Ovary (tissue), 9 donors: ENCODE results near the gene MAST3. TPM values are rescaled to one million over a fixed set of nuclear protein-coding genes. Genes with fewer than 3 reads are reported as not detected.
A peak's percentile ranks its signal among the peaks of the same experiment; 100 is the strongest.

Experiments
- DNase-seq, 5 donors: peaks; one replicate each; pipeline ENCODE4 v3.0.0-alpha.2; 2019 to 2020
- H3K27ac ChIP-seq, 2 donors: fragments of 200-600 bp; one replicate each; pipeline versions ENCODE4 v1.5.1 to v1.8.0; 2019 to 2022
- H3K27me3 ChIP-seq: fragments of 200-600 bp; one replicate; pipeline ENCODE4 v1.8.0; 2022
- H3K36me3 ChIP-seq: fragments of 200-600 bp; sonication (generic); one replicate; pipeline ENCODE4 v1.5.1; 2019
- H3K4me1 ChIP-seq: one replicate; pipeline ENCODE4 v1.8.1; 2013; ENCODE audit warnings: mild to moderate bottlenecking, moderate library complexity; ENCODE audit not compliant: insufficient read depth
- H3K4me3 ChIP-seq: fragments of 200-600 bp; sonication (generic); one replicate; pipeline ENCODE4 v1.5.1; 2017
- H3K9me3 ChIP-seq, 2 donors: fragments of 200-600 bp in 1 of 2; sonication (generic) in 1 of 2; one replicate each; pipeline versions ENCODE4 v1.5.1 to v1.8.1; 2013 to 2019; ENCODE audit warnings: mild to moderate bottlenecking in 1 of 2, moderate library complexity in 1 of 2
- CTCF ChIP-seq, 3 donors: fragments of 450-650 bp in 2 of 3; fragments of 200-600 bp in 1 of 3; IDR thresholded peaks; one replicate each; pipeline versions ENCODE4 v1.5.1 to v1.8.0; 2016 to 2022; ENCODE audit warnings: antibody characterized with exemption in 3 of 3, mild to moderate bottlenecking in 1 of 3
- EP300 ChIP-seq: sonication (generic); formaldehyde crosslinking; IDR thresholded peaks from one replicate; pipeline ENCODE4 v1.6.1; 2017; ENCODE audit warnings: antibody characterized with exemption
- POLR2A ChIP-seq: fragments of 450-650 bp; IDR thresholded peaks from one replicate; pipeline ENCODE4 v1.6.1; 2017; ENCODE audit warnings: antibody characterized with exemption, mild to moderate bottlenecking, moderate library complexity
- WGBS, 3 donors: extraction: QIAGEN DNeasy Blood & Tissue Kit in 1 of 3; methylation state at CpG; one replicate each; pipeline versions ENCODE4 v1.1.5 to v1.1.7; 2013 to 2017; 5-methylcytosine and 5-hydroxymethylcytosine counted together
- intact Hi-C, 4 donors: fragments of 100-400 bp; cut with DNase I; formaldehyde crosslinking; loops; one replicate each; pipeline versions ENCODE4 v1.11.0 to v1.15.1; 2022 to 2023
- polyA plus RNA-seq, 2 donors: library from polyadenylated mRNA; stranded (reverse); fragments of 200-250 nt in 1 of 2; fragments of 350-450 nt in 1 of 2; fragmentation: Illumina TruSeq in 1 of 2; extraction: RNeasy Lipid Tissue Mini Kit (QIAGEN cat#74804) in 1 of 2; gene quantifications; one replicate each; pipeline ENCODE4 v1.2.3, GENCODE V29; 2013 to 2014
- total RNA-seq, 7 donors: library from RNA; depleted of rRNA in 2 of 7; stranded (reverse); fragments of >200 nt in 2 of 7; fragmentation: NEBNext Ultra II Directional in 3 of 7; extraction: Animal tissue kit (Norgen Biotek cat#: 25700) in 3 of 7; gene quantifications; one replicate each; pipeline versions ENCODE4 v1.1.0 to v1.2.4, GENCODE V29; 2016 to 2023
- donor health status: DM: no; HTN: no; CAD: no; lungs with moderate emphysema.
- donor health status: DM: no; HTN: no; CAD: no.
- donor health status: Bipolar disorder and iron deficiency.
- donor health status: DM: yes; HTN: yes; CAD: no.
- donor health status: DM: no; HTN: no; CAD: no.
- donor health status: DM: yes; HTN: yes; CAD: no.

Gene MAST3
- total and polyA plus RNA-seq, 9 donors, result 2.4 to 12.2 (median 9.9) TPM

- peak; percentile 52 to 71 (median 66) for DNase-seq
- intact Hi-C loops, result loop anchor here in 2 of 4 donors (5.0 to 10.0 kb wide), 3 partner anchors 36 to 71 kb away; partner anchors contain the start of gene PDE4C (in 1 of the 2)
- 1 to 3% (median 1%) methylated on average over 28 to 38 of the region's 38 CpGs for WGBS, 3 donors
- Histone ChIP-seq H3K27ac (peak overlapping the region; percentile 73 to 79), H3K4me1 (peaks cover 18% of the 10 kb centered on the region), H3K9me3 (no peaks in the 10 kb centered on the region), H3K27me3 (no peaks in the 10 kb centered on the region), H3K4me3 (peak overlapping the region; percentile 66), H3K36me3 (no peaks in the 10 kb centered on the region)
- no peak for TF ChIP-seq CTCF (IDR thresholded peaks at IDR 0.05)
Measured at GRCh38 chr19:18153556-18154134, 56.1 kb downstream of the MAST3 start.

- H3K36me3 ChIP-seq, result no peaks in the 10 kb centered on the region
- TF ChIP-seq CTCF (IDR thresholded peaks at IDR 0.05) (no peak), EP300 (no peak), POLR2A (no peak)
- no peaks in the 10 kb centered on the region for H3K27me3 ChIP-seq
- peak overlapping the region in 1 of 2 donors; percentile 1 for H3K27ac ChIP-seq
- H3K9me3 ChIP-seq, result no peaks in the 10 kb centered on the region
- intact Hi-C loops, result loop anchor here in 1 of 4 donors (10.0 kb wide), 1 partner anchor 69 kb away; the partner anchor contains the start of gene PDE4C
- peak in 1 of 5 donors; percentile 55 for DNase-seq
- H3K4me1 ChIP-seq, result peaks cover 18% of the 10 kb centered on the region
- 92 to 94% (median 93%) methylated on average over 41 to 43 of the region's 43 CpGs for WGBS, 3 donors
- H3K4me3 ChIP-seq, result no peak overlapping the region
Measured at GRCh38 chr19:18155095-18156087, 57.8 kb downstream of the MAST3 start.

GRCh38 chr19:18156268-18156667 lies 58.7 kb downstream of the MAST3 start:
- intact Hi-C loops, result loop anchor here in 1 of 4 donors (10.0 kb wide), 1 partner anchor 69 kb away; the partner anchor contains the start of gene PDE4C
- Histone ChIP-seq H3K36me3 (no peaks in the 10 kb centered on the region), H3K27me3 (no peaks in the 10 kb centered on the region), H3K4me1 (peaks cover 22% of the 10 kb centered on the region), H3K27ac (peak overlapping the region; percentile 1 to 53), H3K4me3 (no peak overlapping the region), H3K9me3 (no peaks in the 10 kb centered on the region)
- TF ChIP-seq EP300, result no peak
- TF ChIP-seq CTCF (IDR thresholded peaks at IDR 0.05), result no peak
- TF ChIP-seq POLR2A, result no peak
- DNase-seq, result no peak
- 92 to 93% (median 92%) methylated on average over 6 of the region's 6 CpGs for WGBS, 3 donors

- H3K27me3 ChIP-seq, result no peaks in the 10 kb centered on the region
- H3K36me3 ChIP-seq, result no peaks in the 10 kb centered on the region
- no peak for TF ChIP-seq EP300
- peak in 1 of 3 donors; percentile 12 for TF ChIP-seq CTCF (IDR thresholded peaks at IDR 0.05)
- TF ChIP-seq POLR2A, result no peak
- intact Hi-C loops, result loop anchor here in 1 of 4 donors (10.0 kb wide), 1 partner anchor 68 kb away; the partner anchor contains the start of gene PDE4C
- 18 to 24% (median 19%) methylated on average over 21 to 22 of the region's 22 CpGs for WGBS, 3 donors
- H3K4me1 ChIP-seq, result peaks cover 23% of the 10 kb centered on the region
- H3K4me3 ChIP-seq, result no peak overlapping the region
- H3K27ac ChIP-seq, result peak overlapping the region; percentile 4 to 53
- no peaks in the 10 kb centered on the region for H3K9me3 ChIP-seq
- DNase-seq, result peak; percentile 91 to 98 (median 96)
Measured at GRCh38 chr19:18156841-18157464, 59.4 kb downstream of the MAST3 start.
